Measurements from ENCODE around the gene RNF152.
"Not testable (repeated sequence)": the region's sequence is repeated elsewhere in the genome, so short reads cannot be mapped to it uniquely, and the experiment has no call there.

RNF152 gene

DNA sequence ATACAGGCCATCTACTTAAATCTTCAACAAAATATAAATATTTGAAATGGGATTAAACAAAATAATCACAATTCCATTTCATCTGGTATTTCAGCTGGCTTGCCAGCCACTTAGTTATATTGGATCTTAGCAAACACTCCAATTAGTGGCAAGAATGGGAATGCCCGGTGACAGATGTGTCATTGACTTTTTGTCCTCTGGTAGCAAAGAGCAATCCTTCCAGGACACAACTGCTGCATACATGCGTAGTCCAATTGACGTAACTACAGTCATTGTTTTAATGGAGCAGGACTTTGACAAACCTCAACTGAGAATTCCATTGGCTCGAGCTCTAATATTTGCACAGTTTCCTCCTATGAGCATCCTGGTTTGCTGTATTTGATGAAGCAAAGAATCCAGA, 69.9 kb downstream of the RNF152 start:
- no peak for DNase-seq (ENCODE audit: low read depth in 2 of 3, low spot score in 2 of 3)

DNA sequence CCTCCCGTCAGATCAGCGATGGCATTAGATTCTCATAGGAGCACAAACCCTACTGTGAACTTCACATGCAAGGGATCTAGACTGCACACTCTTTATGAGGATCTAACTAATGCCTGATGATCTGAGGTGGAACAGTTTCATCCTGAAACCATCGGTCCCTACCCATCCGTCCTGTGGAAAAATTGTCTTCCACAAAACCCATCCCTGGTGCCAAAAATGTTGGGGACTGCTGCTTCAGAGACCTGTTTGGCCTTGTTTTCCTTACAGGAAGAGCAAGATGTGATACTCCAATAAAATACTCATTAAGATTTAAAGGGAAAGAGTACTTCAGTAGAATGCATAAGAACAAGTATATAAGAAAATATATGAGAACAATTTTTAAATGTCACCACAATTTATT, 71.1 kb downstream of the RNF152 start:
- DNase-seq (ENCODE audit: low read depth in 2 of 3, low spot score in 2 of 3), result no peak

DNA sequence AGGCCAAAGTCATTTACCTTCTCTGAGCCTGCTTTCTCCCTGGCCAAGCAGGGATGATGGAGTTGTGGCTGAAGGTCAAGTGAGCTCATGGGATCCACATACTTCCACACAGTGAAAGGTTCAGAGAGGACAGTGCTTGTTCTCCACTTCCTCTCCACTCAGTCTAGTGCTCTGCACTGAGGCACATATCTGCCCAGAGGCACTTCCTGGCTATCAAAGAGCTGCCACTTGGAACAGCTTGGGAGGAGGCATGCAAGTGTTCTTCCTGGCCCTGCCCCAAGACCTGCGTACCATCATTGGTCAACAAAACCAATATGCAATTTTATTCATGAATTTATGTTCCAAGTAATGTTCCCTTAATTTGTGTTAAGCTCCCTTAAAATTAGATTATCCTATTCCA, 71.9 kb downstream of the RNF152 start:
- DNase-seq (ENCODE audit: low read depth in 2 of 3, low spot score in 2 of 3), result no peak

DNA sequence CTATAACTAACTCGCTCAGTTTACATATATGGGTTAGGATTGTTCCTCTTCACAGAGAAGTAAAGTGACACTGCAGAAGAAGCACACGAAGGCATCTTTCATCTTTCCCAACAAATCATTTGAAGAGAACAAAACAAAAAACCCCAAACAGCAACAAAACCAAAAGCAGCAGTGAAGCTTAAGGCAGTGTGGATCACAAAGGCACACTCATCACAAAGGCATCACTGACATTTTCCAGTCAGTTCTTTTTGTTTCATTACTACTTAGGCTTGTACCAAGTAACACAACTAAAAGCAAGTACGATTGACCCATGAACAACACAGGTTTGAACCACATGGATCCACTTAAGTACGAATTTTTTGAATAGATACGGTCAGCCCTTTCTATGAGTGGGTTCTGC, 75.7 kb downstream of the RNF152 start:
- DNase-seq (ENCODE audit: low read depth in 2 of 3, low spot score in 2 of 3), result no peak

DNA sequence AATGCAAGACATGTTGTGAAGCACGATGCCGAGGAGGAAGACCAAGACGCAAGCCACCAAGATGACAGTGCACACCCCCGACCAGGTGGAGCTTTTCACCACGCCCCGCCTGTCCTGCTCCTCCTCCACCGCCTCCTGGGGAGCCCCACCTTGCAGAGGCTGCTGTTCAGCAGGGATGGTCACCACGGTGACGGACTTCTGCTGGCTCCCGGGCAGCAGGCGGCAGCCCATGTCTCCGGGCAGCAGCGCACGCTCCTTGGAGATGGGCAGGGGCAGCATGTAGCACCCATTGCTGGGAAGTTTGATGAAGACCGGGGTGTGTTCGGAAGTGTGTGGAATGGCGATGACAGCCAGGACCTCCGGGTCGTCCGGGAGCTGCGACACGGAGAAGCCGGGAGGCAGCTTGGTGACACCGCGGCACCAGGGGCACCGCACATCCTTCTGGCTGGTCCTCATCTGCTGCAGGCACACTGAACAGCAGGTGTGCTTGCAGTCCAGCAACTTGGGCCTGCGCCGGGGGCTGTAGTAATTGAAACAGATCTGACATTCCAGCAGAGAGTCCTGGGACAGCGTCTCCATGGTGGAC, 76.8 kb downstream of the RNF152 start:
- DNase-seq (ENCODE audit: low read depth in 2 of 3, low spot score in 2 of 3), result no peak

DNA sequence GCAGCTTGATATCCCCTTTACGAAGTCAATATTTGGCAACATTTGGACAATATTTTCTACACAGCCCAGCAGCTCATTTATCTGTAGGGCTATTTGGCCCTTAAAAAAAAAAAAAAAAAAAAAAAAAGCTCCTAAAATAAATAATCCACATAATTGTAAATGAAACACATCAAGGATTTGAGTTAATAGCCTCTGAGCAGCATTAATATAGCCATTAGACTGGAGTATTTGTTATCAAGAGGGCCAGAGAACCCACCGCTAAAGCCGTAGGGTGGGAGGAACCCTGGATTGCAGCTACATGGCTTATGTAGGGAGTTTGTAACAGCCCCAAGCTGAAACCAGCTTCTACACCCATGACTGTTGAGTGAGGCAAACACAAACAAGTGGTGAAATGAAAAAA, 84.5 kb downstream of the RNF152 start:
- DNase-seq (ENCODE audit: low read depth in 2 of 3, low spot score in 2 of 3), result no peak

DNA sequence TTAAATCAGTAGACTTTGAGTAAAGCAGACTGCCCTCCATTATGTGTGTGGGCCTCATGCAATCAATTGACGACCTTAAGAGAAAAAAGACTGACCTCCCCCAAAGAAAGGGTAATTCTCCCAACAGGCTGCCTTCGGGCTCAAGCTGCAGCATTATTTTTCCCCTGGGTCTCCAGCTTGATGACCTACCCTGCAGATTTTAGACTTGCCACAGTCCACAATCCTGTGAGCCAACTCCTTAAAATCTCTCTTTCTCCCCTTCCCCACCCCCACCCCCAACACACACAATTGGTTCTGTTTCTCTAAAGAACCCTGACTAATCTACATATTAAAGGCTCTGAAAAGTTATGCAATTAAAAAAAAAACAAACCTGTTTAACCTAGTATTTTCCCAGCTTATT, 89.4 kb downstream of the RNF152 start:
- no peak for DNase-seq (ENCODE audit: low read depth in 2 of 3, low spot score in 2 of 3)

DNA sequence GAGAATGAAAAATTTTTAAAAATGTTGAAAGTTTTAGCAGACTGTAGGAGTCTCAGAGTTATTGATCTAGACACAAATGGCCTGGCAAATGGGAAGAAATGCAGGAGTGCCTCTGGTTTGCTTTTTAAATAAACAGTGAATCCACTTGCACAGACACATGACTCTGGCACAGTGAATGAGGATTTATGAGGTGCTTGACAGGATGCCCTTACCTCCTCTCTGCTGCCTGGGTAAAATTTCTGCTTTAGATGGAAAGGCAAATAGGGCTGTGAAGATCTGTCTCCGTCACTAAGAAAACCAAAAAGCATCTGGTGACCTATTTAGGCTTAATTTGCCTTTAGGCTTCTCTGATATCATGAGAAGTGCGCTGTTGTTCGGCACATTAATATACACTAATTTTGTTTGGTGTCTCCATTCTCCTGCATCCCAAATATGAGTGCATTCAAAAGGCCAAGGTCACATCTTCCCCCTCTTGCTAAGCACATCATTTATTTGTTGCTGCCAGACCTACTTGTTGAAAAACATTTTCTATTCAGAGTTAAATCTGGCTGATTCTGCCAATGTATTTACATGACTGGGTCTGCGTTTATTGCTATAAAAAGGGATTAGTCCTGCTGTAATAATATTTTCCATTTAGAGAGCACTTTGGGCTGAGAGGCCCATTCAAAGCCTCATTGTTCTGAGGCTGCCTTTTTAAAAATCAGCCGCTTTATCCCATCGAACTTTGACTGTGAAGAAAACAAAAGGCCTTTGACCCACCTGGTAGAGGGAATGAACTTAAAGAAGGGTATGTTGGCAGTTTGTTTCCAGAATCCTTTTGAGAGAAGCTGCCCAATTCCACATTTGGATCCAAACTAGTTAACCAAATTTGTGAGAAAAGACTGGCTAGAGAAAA, 94.9 kb downstream of the RNF152 start:
- no peak for DNase-seq (ENCODE audit: low read depth in 2 of 3, low spot score in 2 of 3)

DNA sequence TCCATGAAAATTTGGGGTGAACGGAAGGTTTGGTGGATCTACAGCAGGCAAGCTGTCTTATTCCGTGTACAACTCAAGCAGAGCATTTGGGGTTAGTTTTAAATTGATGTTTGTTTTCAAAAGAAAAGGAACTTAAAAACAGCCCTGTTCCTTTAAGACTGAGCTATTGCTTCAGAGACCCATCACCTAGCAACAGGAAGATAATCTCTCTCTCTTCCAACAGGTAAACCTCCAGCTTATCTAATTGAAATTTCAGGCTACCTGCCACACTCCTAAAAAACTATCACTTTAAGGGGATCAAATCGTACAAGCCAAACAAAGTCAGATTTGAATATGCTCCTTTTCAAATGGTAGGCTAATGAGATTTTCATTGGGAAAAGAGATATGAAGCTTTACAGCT, 101.8 kb downstream of the RNF152 start:
- no peak for DNase-seq (ENCODE audit: low read depth in 2 of 3, low spot score in 2 of 3)

DNA sequence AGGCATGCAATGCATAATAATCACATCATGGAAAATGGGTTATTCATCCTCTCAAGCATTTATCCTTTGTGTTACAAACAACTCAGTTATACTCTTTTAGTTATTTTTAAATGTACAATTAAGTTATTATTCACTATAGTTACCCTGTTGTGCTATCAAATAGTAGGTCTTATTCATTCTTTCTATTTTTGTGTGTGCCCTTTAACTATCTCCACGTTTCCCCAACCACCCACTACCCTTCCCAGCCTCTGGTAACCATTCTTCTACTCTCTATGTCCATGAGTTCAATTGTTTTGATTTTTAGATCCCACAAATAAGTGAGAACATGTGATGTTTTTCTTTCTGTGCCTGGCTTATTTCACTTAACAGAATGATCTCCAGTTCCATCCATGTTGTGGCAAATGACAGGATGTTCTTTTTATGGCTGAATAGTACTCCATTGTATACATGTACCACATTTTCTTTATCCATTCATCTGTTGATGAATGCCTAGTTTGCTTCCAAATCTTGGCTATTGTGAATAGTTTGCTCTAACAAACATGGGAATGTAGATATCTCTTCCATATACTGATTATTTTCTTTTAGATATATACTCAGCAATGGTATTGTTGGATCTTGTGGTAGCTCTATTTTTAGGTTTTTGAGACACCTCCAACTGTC, 105.7 kb downstream of the RNF152 start:
- DNase-seq (ENCODE audit: low read depth in 2 of 3, low spot score in 2 of 3), result not testable (repeated sequence)

DNA sequence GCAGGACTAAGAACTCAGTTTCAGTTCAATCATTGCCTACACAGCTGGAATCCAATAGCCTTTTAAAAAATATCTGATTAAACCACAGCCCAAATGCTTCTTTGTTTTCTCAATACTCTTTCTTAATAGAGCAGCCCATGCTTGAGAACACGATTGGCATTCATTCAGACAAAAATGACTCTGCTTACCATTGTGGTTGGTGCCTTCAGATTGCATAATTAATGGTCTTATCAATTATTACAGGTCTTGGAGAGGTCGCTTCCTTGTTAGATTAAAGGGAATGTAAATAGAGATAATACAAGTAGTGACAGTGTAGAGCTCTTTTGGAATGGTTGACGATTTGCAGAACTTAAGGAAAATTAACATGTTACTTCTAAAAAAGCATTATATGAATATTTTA, 107.2 kb downstream of the RNF152 start:
- no peak for DNase-seq (ENCODE audit: low read depth in 2 of 3, low spot score in 2 of 3)

DNA sequence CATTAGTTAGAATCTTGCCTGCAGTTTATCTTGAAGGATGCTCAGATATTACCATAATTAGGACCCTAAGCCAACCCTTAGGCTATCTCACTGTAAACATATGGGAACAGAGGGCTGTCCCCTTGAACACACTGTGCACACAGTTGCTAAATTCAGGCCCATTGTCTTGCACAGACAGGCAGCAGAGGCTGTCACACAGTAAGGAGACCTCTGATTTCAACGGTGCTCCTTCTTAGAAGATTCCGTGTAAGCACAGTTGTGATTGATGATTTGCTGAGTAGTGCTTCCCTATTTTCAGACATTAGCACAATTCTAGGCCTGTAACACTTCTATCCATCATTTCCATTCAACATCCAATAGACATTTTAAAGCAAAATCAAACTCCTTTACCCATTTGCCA, 108.0 kb downstream of the RNF152 start:
- DNase-seq (ENCODE audit: low read depth in 2 of 3, low spot score in 2 of 3), result no peak

DNA sequence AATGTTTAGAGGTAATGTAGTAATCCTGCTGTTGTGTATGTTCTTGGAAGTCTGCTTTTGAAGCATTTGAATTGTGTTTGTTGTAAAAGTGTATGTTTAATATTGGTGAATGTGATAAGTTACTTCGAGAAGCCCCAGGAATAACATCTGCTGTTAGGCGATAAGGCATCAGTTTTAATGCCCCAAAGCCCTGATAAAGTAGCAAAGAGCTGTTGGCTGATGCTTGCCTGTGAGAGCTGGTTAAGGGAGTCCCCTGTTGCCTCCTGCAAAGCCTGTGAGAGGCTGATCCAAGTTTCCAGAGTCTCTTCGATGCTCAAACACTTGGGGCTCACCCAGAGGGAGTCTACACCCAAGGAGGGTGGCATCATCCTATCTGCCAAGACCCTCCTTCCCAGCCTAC, 110.3 kb downstream of the RNF152 start:
- no peak for DNase-seq (ENCODE audit: low read depth in 2 of 3, low spot score in 2 of 3)

DNA sequence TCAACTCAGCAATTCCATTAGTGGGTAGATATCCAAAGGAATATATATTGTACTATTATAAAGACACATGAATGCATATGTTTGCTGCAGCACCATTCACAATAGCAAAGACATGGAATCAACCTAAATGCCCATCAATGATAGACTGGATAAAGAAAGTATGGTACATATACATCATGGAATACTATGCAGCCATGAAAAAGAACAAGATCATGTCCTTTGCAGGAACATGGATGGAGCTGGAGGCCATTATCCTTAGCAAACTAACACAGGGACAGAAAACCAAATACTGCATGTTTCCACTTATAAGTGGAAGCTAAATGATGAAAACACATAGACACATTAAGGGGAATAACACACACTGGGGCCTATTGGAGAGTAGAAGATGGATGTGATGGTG, 116.6 kb downstream of the RNF152 start:
- not testable (repeated sequence) for DNase-seq (ENCODE audit: low read depth in 2 of 3, low spot score in 2 of 3)

DNA sequence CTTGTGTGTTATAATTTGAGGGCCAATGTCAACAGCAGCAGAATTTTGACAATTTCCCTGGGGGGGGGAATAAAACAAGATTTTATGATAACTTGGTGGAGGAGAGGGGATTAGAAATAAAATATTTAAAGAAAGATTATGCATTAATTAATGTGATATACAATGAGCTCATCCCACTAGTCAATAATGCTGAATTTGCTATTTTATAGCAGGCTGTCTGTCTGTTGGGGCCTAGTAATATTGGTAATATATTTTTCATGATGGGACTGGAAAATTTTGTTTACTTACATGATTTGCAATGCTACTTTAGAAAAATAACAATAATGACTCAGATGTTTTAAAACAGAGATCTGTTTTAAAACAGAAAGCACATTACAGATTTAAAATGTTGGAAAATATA, 118.0 kb downstream of the RNF152 start:
- no peak for DNase-seq (ENCODE audit: low read depth in 2 of 3, low spot score in 2 of 3)

DNA sequence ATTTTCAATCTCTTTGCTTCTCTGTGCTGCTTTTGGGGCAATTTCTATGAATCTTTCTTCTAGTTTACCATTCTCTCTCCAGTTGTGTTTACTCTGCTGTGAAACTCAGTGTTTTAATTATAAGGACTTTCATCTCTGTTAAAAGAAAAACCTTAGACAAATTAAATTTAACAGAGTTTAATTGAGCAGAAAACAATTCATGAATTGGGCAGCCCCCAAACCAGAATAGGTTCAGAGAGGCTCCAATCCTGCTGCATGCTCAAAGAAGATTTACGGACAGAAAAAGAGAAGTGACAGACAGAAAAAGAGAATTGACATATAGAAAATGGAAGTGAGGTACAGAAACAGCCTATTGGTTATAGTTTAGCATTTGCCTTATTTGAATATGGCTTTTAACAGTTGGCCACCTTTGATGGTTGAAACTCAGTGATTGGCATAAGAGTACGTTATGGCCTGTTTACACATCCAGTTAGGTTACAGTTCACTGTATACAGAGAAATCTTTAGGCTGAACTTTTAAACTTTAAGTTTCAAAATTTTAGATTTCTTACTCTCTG, 120.4 kb downstream of the RNF152 start:
- DNase-seq (ENCODE audit: low read depth in 2 of 3, low spot score in 2 of 3), result no peak

DNA sequence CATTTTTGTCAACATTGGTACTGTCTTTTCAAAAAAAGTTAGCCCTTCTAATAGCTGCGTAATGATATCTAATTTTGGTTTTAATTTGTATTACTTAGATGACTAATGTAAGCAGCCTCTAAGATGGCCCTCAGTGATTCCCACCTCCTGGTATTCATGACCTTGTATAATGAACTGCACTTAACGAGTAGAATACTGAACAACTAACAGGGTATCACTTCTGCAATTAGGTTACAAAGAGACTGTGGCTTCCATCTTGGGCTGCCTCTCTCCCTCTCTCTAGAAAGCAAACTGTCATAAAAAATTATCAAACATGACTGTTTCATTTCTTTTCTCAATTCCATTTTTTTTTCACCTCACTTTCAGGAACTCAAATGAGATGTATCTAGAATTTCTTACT, 120.9 kb downstream of the RNF152 start:
- DNase-seq (ENCODE audit: low read depth in 2 of 3, low spot score in 2 of 3), result no peak

DNA sequence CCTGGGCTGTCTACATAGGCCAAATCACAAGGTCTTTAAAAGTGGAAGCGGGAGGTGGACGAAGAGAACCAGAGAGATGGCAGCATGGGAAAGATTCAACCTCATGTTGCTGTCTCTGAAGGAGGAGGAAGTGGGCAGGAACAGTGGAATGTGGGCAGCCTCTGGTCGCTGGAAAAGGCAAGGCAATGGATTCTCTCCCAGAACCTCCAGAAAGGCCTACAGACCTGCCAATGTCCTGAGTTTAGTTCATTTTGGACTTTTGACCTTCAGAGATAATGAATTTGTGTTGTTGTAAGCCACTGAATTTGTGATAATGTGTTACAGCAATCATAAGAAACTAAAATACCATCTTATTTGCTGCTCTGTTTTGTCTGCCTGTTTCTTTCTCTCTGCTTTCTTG, 122.5 kb downstream of the RNF152 start:
- no peak for DNase-seq (ENCODE audit: low read depth in 2 of 3, low spot score in 2 of 3)

DNA sequence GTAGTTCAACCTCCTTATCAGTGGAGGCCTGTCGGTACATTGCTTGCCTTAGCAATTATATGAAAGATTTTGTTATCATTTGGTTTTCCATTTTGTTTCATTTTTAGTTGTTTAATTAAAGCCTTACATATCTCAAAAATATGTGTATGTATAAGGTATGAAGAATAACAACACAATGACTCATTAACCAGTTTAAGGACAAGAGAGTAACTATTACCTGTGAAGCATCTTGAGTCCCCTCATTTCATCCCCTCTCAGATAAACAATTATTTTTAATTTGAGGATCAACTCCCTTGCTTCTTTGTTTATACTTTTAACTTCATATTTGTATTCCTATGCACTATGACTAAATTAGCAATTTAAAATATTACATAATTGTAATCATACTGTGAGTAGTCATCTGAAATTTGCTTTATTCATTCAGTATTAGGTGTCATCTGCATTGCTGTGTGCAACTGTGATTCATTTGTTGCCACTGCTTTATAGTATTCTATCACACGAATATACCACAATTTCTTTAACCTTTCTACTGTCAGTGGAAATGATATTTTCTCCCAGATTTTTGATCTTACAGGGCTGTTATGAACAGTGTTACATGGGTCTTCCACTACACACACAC, 126.4 kb downstream of the RNF152 start:
- DNase-seq (ENCODE audit: low read depth in 2 of 3, low spot score in 2 of 3), result no peak

DNA sequence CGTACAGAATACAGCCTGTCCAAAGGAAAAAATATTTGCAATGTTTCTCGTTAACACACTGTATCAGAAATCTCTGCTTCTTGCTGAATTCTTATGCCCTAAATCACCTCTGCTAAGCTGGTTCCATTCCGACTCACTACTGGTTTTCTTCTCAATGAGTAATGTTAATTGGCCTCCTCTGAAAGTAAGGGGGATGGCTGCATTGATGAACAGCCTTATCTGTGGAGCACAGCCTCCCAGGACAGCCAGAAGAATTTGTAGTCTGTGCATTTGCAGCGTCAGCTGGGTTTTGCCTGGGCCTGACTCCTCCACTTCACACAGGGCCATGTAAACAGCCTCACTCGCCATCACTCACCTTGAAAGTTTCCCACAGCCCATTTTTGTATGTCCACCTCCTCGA, 127.7 kb downstream of the RNF152 start:
- DNase-seq (ENCODE audit: low read depth in 2 of 3, low spot score in 2 of 3), result no peak

DNA sequence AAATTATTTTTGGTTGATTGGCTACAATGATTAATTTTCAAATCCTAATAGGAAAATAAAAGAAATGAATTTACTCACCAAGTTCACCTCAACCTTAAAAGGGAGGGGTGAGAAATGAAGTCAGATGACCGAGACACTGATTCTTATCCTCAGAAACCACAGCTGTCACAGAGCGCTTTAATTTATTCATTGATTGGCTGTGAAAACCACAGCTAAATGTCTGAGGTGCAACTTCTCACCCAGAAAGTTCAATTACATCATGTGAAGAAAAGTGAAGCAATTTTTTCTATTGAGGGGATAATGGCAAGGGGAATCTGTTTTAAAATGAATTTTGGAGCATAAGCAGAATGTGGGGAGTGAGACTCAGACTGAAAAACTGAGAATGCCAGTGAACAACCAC, 128.4 kb downstream of the RNF152 start:
- DNase-seq (ENCODE audit: low read depth in 2 of 3, low spot score in 2 of 3), result no peak

DNA sequence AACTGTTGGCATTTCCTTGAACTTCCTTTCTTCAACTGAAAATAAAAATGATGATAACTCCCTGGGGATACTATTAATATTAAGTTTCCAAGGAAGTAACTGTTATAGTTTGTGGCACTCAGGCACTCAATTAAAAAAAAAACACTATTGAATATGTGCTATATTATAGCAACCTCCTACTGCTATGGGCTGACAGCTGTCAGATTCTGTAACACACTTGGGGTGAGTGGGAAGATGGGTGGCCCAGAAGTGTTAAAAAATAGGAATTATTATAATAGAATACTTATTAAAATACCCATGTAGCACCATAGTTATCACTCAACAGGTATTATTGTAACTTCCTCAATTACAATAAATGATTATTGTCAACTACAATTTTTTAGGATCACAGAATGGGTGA, 130.9 kb downstream of the RNF152 start:
- DNase-seq (ENCODE audit: low read depth in 2 of 3, low spot score in 2 of 3), result no peak
